SK-N-SH (cell line): ENCODE results near the gene TNFRSF4. TPM values are rescaled to one million over a fixed set of nuclear protein-coding genes. Genes with fewer than 3 reads are reported as not detected.
A peak's percentile ranks its signal among the peaks of the same experiment; 100 is the strongest.

Experiments used
- CTCF ChIA-PET: fragments of 300-600, 350-600 bp; formaldehyde crosslinking; extraction: SDS; loops from one replicate; lab custom pipeline; 2021; lab: Yijun Ruan, JAX
- POLR2A ChIA-PET: fragments of 350-600 bp; sonication (Branson Sonifier 250); formaldehyde crosslinking; extraction: SDS; loops from one replicate; lab custom pipeline; 2020; ENCODE audit warnings: antibody characterized with exemption, inconsistent platforms; lab: Yijun Ruan, JAX
- DNase-seq: peaks from one replicate; pipeline ENCODE4 v3.0.0; 2012
- H2AFZ ChIP-seq: fragments of 200-600 bp; sonication (generic); 2 replicates; pipeline ENCODE4 v1.8.1; 2016; ENCODE audit warnings: antibody characterized with exemption, mild to moderate bottlenecking, low read depth
- H3F3A ChIP-seq: fragments of 200-600 bp; sonication (generic); replicated peaks from 2 replicates; pipeline ENCODE3; 2016; ENCODE audit warnings: antibody characterized with exemption, mild to moderate bottlenecking; ENCODE audit not compliant: insufficient read depth
- H3K27ac ChIP-seq, 2 experiments: fragments of 200-500 bp in 1 of 2; fragments of 200-600 bp in 1 of 2; sonication (Bioruptor generic) in 1 of 2; sonication (generic), shearing (Covaris generic) in 1 of 2; 2 replicates each; pipeline versions ENCODE4 v1.5.1 to v1.6.1; 2014 to 2016; ENCODE audit warnings: low read depth in 2 of 2, inconsistent platforms in 1 of 2, low read length in 1 of 2, mild to moderate bottlenecking in 1 of 2, mixed read lengths in 1 of 2
- H3K27me3 ChIP-seq: fragments of 200-600 bp; sonication (generic), shearing (Covaris generic); 2 replicates; pipeline ENCODE4 v1.6.1; 2016; ENCODE audit warnings: mixed run types; ENCODE audit not compliant: insufficient read depth
- H3K36me3 ChIP-seq, 2 experiments: fragments of 200-500 bp in 1 of 2; fragments of 200-600 bp in 1 of 2; sonication (Bioruptor generic) in 1 of 2; sonication (generic) in 1 of 2; replicated peaks in 1 of 2; 2 replicates each; pipeline versions ENCODE3 to v1.5.1; 2014 to 2016; ENCODE audit warnings: low read length in 1 of 2, mild to moderate bottlenecking in 1 of 2; ENCODE audit not compliant: insufficient read depth in 2 of 2, control insufficient read depth in 1 of 2
- H3K4me1 ChIP-seq, 2 experiments: fragments of 200-500 bp in 1 of 2; fragments of 200-600 bp in 1 of 2; sonication (Bioruptor generic) in 1 of 2; sonication (generic), shearing (Covaris generic) in 1 of 2; 2 replicates each; pipeline versions ENCODE4 v1.5.1 to v1.6.1; 2014 to 2016; ENCODE audit warnings: low read depth in 1 of 2, low read length in 1 of 2, mixed run types in 1 of 2; ENCODE audit not compliant: insufficient read depth in 2 of 2, control insufficient read depth in 1 of 2
- H3K4me2 ChIP-seq: fragments of 200-600 bp; sonication (generic), shearing (Covaris generic); 2 replicates; pipeline ENCODE4 v1.6.1; 2017; ENCODE audit warnings: mixed run types
- H3K4me3 ChIP-seq, 2 experiments: fragments of 200-500 bp in 1 of 2; fragments of 200-600 bp in 1 of 2; sonication (Bioruptor generic) in 1 of 2; sonication (generic), shearing (Covaris generic) in 1 of 2; 2 replicates each; pipeline versions ENCODE4 v1.5.1 to v1.8.1; 2014 to 2016; ENCODE audit warnings: low read depth in 2 of 2, inconsistent platforms in 1 of 2, low read length in 1 of 2, mild to moderate bottlenecking in 1 of 2, mixed read lengths in 1 of 2, moderate library complexity in 1 of 2
- H3K79me2 ChIP-seq: fragments of 200-600 bp; sonication (generic); 2 replicates; pipeline ENCODE4 v1.8.1; 2017; ENCODE audit warnings: mild to moderate bottlenecking; ENCODE audit not compliant: insufficient read depth
- H3K9ac ChIP-seq: fragments of 200-600 bp; sonication (generic); 2 replicates; pipeline ENCODE4 v1.6.1; 2017; ENCODE audit warnings: mixed run types
- H3K9me2 ChIP-seq: fragments of 200-600 bp; sonication (generic); 2 replicates; pipeline ENCODE4 v1.6.1; 2017; ENCODE audit warnings: mixed run types
- H3K9me3 ChIP-seq: fragments of 200-600 bp; sonication (generic); 2 replicates; pipeline ENCODE4 v1.6.1; 2017; ENCODE audit warnings: mixed run types, mild to moderate bottlenecking, moderate library complexity
- H4K20me1 ChIP-seq: fragments of 200-600 bp; sonication (generic); 2 replicates; pipeline ENCODE4 v1.6.1; 2017; ENCODE audit warnings: mild to moderate bottlenecking, mixed run types; ENCODE audit not compliant: insufficient read depth
- ELF1 ChIP-seq: IDR thresholded peaks from 2 replicates; pipeline ENCODE4 v1.4.0; 2012
- EP300 ChIP-seq, 2 experiments: IDR thresholded peaks; 2 replicates each; pipeline versions ENCODE4 v1.4.0 to v1.6.1; 2012; ENCODE audit warnings: borderline replicate concordance in 1 of 2, low read depth in 1 of 2, low read length in 1 of 2
- EZH2phosphoT487 ChIP-seq: fragments of 200-600 bp; sonication (generic); IDR thresholded peaks from 2 replicates; pipeline ENCODE4 v1.6.1; 2017; ENCODE audit warnings: low read depth, mixed run types, mild to moderate bottlenecking, antibody characterized with exemption, moderate library complexity, borderline replicate concordance
- FOSL2 ChIP-seq: IDR thresholded peaks from 2 replicates; pipeline ENCODE4 v1.4.0; 2012; ENCODE audit warnings: low read depth, mild to moderate bottlenecking, moderate library complexity, borderline replicate concordance
- FOXJ3 ChIP-seq: sonication (generic); formaldehyde crosslinking; IDR thresholded peaks from 2 replicates; pipeline ENCODE4 v1.5.1; 2020; ENCODE audit warnings: mild to moderate bottlenecking, missing genetic modification reagents
- FOXM1 ChIP-seq: IDR thresholded peaks from 2 replicates; pipeline ENCODE4 v1.4.0; 2012; ENCODE audit warnings: low read depth, mild to moderate bottlenecking
- GABPA ChIP-seq: IDR thresholded peaks from 2 replicates; pipeline ENCODE4 v1.4.0; 2012; ENCODE audit warnings: low read depth, mild to moderate bottlenecking
- GATA2 ChIP-seq: sonication (generic); formaldehyde crosslinking; IDR thresholded peaks from 2 replicates; pipeline ENCODE4 v1.5.0; 2020; ENCODE audit warnings: mild to moderate bottlenecking, missing genetic modification reagents
- MEF2A ChIP-seq: IDR thresholded peaks from 2 replicates; pipeline ENCODE4 v1.4.0; 2012; ENCODE audit warnings: low read depth, borderline replicate concordance
- MXI1 ChIP-seq: IDR thresholded peaks from 2 replicates; pipeline ENCODE4 v1.6.1; 2012; ENCODE audit warnings: mild to moderate bottlenecking, low read depth, low read length, improper control_type of control experiment
- NRF1 ChIP-seq: IDR thresholded peaks from 2 replicates; pipeline ENCODE4 v1.6.1; 2012; ENCODE audit warnings: low read depth, mild to moderate bottlenecking, low read length
- RAD21 ChIP-seq: IDR thresholded peaks from 2 replicates; pipeline ENCODE4 v1.6.1; 2012; ENCODE audit warnings: mild to moderate bottlenecking, low read length
- RCOR1 ChIP-seq: fragments of 150-350 bp; IDR thresholded peaks from 2 replicates; pipeline ENCODE4 v1.6.1; 2017; ENCODE audit warnings: antibody characterized with exemption, low read length
- RFX5 ChIP-seq: IDR thresholded peaks from 2 replicates; pipeline ENCODE4 v1.6.1; 2012; ENCODE audit warnings: mild to moderate bottlenecking, improper control_type of control experiment, low read length
- RXRA ChIP-seq: IDR thresholded peaks from 2 replicates; pipeline ENCODE4 v1.4.0; 2012; ENCODE audit warnings: low read depth, mild to moderate bottlenecking, borderline replicate concordance
- SIN3A ChIP-seq: IDR thresholded peaks from 2 replicates; pipeline ENCODE4 v1.6.1; 2012; ENCODE audit warnings: low read depth, mild to moderate bottlenecking, low read length, moderate library complexity, borderline replicate concordance
- SMC3 ChIP-seq: IDR thresholded peaks from 2 replicates; pipeline ENCODE4 v1.6.1; 2012; ENCODE audit warnings: low read depth, low read length, improper control_type of control experiment
- TAF1 ChIP-seq: IDR thresholded peaks from 2 replicates; pipeline ENCODE4 v1.6.1; 2012; ENCODE audit warnings: low read depth, mild to moderate bottlenecking, low read length, moderate library complexity, borderline replicate concordance
- TEAD4 ChIP-seq: IDR thresholded peaks from 2 replicates; pipeline ENCODE4 v1.4.0; 2012; ENCODE audit warnings: mild to moderate bottlenecking, borderline replicate concordance; ENCODE audit not compliant: insufficient read depth
- YY1 ChIP-seq: IDR thresholded peaks from 2 replicates; pipeline ENCODE4 v1.4.0; 2012; ENCODE audit warnings: low read depth, mild to moderate bottlenecking
- WGBS: methylation state at CpG from one replicate; pipeline ENCODE4 v1.1.6; 2017; ENCODE audit warnings: low lambda C conversion rate; 5-methylcytosine and 5-hydroxymethylcytosine counted together
- polyA plus RNA-seq, 3 experiments: library from polyadenylated mRNA; depleted of rRNA; stranded (reverse); fragments of >200 nt; gene quantifications; 2 replicates each; pipeline ENCODE4 v1.2.3, GENCODE V29; 2012
- TF ChIP-seq, protein P1 (sequence below): IDR thresholded peaks from 2 replicates; pipeline ENCODE4; 2012
- TF ChIP-seq, protein P2 (sequence below): IDR thresholded peaks from 2 replicates; pipeline ENCODE4 v1.4.0; 2012; ENCODE audit warnings: low read depth, borderline replicate concordance
- TF ChIP-seq, protein P3 (sequence below): fragments of 150-350 bp; IDR thresholded peaks from 2 replicates; pipeline ENCODE4 v1.6.1; 2017; ENCODE audit warnings: antibody characterized with exemption, low read length, low read depth, borderline replicate concordance

Gene TNFRSF4
- polyA plus RNA-seq, 1 of the 3 experiments (the other 2 are of a cell fraction): not detected

DNA sequence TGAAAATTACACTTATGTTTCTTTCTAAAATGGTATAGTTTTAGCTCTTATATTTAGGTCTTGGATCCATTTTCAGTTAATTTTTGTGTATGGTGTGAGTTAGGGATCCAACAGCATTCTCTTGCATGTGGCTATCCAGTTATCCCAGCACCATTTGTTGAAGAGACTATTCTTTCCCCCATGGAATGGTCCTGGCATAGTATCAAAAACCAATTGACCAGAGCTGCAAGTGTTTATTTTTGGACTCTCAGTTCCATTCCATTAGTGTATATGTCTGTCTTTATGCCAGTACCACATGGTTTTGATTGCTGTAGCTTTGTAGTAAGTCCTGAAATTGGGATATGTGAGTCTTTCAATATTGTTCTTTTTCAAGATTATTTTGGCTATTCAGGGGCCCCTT is 26.0 kb downstream of the TNFRSF4 start:
- DNase-seq: no peak
- ChIA-PET POLR2A (no interaction called here), CTCF (interaction anchor here (0.6 kb wide), 1 partner anchor 22 kb away, joined by 4 read pairs; no protein-coding TSS in a partner anchor)

DNA sequence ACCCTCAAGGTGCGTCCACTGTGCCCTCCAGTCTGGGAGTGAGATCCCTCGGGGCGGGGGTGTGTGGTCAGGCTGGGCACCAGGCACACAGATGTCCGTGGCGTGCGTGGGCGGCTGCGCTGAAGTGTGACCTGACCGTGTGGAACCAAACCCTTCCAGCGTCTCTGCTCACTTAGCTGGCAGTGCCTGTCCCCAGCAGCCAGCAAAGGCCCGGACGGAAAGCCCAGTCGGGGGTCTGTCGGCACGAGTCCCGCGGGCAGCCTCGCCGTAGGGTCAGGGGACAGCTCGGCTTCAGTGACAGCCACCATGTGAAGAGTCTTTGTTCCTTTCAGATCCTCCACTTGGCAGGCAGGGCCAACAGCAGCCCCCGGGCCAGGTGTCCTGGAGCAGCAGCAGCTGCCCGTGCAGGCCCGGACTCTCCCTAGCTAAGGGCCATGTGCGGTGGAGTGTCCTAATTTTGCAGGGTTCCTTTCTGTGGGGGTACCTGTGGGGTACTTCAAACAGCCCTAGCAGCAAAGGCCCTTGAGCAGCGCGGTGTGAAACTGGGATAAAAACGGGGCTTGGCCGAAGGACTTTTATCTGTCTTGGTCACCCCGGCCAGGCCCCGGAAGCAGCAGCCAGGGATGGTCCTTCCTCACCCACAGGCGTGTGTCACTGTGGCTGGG is 28.7 kb downstream of the TNFRSF4 start:
- WGBS: 81% methylated on average over 11 of the region's 31 CpGs
- no peaks in the 10 kb centered on the region for H3K36me3 ChIP-seq
- H3K27me3 ChIP-seq: no peaks in the 10 kb centered on the region
- no peaks in the 10 kb centered on the region for H3K79me2 ChIP-seq
- no peaks in the 10 kb centered on the region for H3K9me2 ChIP-seq
- no peak overlapping the region for H3K4me2 ChIP-seq
- H3K9ac ChIP-seq: no peak overlapping the region
- H3K27ac ChIP-seq: no peak overlapping the region
- CTCF ChIA-PET: no interaction called here
- no peak overlapping the region for H3K4me3 ChIP-seq
- H4K20me1 ChIP-seq: no peaks in the 10 kb centered on the region
- no peaks in the 10 kb centered on the region for H3K9me3 ChIP-seq
- POLR2A ChIA-PET: no interaction called here
- no peaks in the 10 kb centered on the region for H3F3A ChIP-seq
- H2AFZ ChIP-seq: no peak overlapping the region
- DNase-seq: peak; percentile 31
- H3K4me1 ChIP-seq: no peaks in the 10 kb centered on the region
- no peak for TF ChIP-seq ELF1
- TF ChIP-seq EP300 (IDR thresholded peaks at IDR 0.05; ENCODE audit: borderline replicate concordance in 1 of 2, low read depth in 1 of 2, low read length in 1 of 2): no peak
- TF ChIP-seq FOSL2: no peak
- no peak for TF ChIP-seq GATA2 (CRISPR knock-in tag)
- TF ChIP-seq MEF2A: no peak
- no peak for TF ChIP-seq FOXJ3 (CRISPR knock-in tag)
- TF ChIP-seq, protein P1, sequence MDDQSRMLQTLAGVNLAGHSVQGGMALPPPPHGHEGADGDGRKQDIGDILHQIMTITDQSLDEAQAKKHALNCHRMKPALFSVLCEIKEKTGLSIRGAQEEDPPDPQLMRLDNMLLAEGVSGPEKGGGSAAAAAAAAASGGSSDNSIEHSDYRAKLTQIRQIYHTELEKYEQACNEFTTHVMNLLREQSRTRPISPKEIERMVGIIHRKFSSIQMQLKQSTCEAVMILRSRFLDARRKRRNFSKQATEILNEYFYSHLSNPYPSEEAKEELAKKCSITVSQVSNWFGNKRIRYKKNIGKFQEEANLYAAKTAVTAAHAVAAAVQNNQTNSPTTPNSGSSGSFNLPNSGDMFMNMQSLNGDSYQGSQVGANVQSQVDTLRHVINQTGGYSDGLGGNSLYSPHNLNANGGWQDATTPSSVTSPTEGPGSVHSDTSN: no peak
- no peak for TF ChIP-seq EZH2phosphoT487
- no peak for TF ChIP-seq FOXM1
- TF ChIP-seq GABPA: no peak
- TF ChIP-seq, protein P2, sequence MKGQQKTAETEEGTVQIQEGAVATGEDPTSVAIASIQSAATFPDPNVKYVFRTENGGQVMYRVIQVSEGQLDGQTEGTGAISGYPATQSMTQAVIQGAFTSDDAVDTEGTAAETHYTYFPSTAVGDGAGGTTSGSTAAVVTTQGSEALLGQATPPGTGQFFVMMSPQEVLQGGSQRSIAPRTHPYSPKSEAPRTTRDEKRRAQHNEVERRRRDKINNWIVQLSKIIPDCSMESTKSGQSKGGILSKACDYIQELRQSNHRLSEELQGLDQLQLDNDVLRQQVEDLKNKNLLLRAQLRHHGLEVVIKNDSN: no peak
- TF ChIP-seq SMC3: no peak
- TF ChIP-seq MXI1: no peak
- TF ChIP-seq RXRA: no peak

More for the DNA sequence above, 26.0 kb downstream of the TNFRSF4 start:
- Histone ChIP-seq H2AFZ (no peak overlapping the region), H3K4me1 (no peaks in the 10 kb centered on the region), H3K9me2 (no peaks in the 10 kb centered on the region), H3K79me2 (no peaks in the 10 kb centered on the region), H3K9ac (no peak overlapping the region), H3K27ac (no peak overlapping the region), H3K27me3 (no peaks in the 10 kb centered on the region; the same call in 1 of the 2 replicates), H3K4me2 (no peak overlapping the region), H3K36me3 (no peaks in the 10 kb centered on the region), H3F3A (no peaks in the 10 kb centered on the region), H3K9me3 (no peaks in the 10 kb centered on the region), H4K20me1 (no peaks in the 10 kb centered on the region), H3K4me3 (no peak overlapping the region)
- TF ChIP-seq RXRA (no peak), TAF1 (no peak), FOXJ3 (CRISPR knock-in tag) (no peak), EP300 (IDR thresholded peaks at IDR 0.05; ENCODE audit: borderline replicate concordance in 1 of 2, low read depth in 1 of 2, low read length in 1 of 2) (no peak), MEF2A (no peak), FOSL2 (no peak), NRF1 (no peak), MXI1 (no peak), RCOR1 (no peak), TEAD4 (no peak), RAD21 (no peak), SIN3A (no peak), GATA2 (CRISPR knock-in tag) (no peak), YY1 (no peak), RFX5 (no peak)
- TF ChIP-seq, protein P3, sequence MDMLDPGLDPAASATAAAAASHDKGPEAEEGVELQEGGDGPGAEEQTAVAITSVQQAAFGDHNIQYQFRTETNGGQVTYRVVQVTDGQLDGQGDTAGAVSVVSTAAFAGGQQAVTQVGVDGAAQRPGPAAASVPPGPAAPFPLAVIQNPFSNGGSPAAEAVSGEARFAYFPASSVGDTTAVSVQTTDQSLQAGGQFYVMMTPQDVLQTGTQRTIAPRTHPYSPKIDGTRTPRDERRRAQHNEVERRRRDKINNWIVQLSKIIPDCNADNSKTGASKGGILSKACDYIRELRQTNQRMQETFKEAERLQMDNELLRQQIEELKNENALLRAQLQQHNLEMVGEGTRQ: no peak
- TF ChIP-seq, protein P1: no peak
